GM18526 (cell line): ENCODE results near the gene CPZ.

Source experiments
- POLR2A ChIP-seq: IDR thresholded peaks from 3 replicates; pipeline ENCODE4 v1.6.1; 2011; ENCODE audit not compliant: insufficient read length; ENCODE audit errors: extremely low read depth

The CPZ gene

DNA sequence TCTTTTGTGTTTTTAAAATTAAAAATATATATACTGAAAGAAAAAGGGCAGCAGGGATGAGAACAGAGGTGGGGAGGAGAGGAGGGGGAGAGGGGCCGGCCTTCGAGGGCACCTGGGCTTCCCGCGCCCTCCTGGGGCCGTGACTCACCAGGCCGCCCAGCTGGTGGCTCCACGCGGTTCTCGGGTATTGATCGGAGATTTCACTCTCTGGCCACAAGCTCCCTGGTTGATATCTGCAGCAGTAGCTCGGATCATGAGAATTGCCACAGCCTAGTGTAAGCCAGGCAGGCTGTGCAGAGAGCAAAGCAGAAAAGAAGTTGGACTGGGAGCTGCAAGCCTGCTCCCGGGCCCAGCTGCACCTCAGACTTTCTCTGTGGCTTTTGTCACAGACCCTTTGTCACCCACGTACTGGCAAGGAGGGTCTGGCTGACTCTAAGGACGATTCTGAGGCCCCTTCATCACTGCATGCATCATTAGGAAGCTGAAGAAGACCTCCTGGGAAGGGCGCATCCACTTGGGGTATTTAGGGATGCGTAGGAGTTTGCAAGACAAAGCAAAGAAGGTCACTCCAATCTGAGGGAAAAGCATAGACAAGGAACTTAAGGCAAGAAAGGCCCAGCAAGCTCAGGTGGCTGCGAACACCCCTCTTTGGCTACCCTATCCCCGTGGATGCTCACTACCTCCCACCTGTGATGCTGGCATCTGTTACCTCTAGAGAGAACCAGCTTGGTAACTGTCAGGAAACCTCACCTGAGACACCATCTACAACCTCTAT is 71.7 kb downstream of the CPZ start:
- TF ChIP-seq POLR2A, result no peak

DNA sequence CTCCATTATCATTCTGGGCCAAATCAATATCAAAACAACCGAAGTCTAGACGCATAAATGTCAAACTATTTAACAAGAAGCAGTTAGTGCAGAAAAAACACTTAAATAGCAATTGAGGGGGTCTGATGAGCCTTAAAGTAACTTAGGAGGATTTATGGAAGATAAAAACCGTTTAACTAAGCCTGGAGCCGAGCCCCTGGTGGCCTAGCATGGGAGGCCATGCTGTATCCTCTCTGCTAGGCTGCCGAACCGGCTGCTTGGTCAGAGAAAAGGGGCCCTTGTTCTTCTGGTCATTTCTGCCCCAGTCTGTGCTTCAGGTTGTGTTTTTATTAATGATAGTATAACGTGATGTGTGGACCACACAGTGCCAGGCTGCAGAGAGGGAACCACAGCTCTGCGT is 72.4 kb downstream of the CPZ start:
- TF ChIP-seq POLR2A, result no peak

DNA sequence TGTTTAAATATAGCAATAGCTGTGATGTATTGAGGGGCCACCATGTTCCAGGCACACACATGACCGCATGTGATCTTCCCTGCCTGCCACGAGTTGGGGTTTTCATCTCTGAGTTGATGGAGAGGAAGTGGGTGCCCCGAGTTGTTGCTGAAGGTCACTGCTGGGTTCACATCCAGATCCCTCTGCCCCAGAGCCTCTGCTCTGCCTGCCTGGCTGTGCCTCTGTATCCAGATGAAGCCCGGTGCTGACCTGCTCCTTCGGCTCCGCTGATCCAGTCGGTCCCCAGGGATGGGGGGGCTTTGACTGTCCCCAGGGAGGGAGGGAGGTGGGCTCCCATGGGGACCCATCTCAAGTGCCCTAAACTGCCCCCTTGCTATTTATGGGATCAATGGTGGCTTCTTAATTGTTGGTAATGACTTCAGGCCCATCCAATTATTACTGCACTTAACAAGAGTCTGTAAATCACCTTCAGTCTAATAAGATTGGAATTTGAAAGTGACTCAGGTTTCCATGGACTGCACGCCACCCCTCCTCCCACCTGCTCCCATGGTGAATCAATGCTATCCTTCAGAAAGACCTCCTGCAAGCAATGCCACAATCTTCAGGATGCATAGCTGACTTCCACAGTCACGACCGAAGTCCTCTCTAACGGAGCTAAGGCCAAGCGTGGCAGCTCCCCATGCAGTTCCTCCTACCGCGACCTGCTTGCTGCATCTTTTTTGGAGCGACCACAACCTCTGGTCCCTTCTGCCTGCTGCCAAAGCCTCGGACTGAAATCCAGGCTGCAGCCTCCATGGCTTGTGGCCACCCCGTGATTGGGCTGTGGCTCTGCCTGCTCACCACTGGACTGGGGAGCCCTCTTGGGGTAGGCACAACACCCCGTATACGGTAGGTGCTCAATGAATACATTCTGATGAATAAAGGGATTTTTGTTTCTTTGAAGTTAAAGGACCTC is 73.1 kb downstream of the CPZ start:
- no peak for TF ChIP-seq POLR2A

- TF ChIP-seq POLR2A, result no peak
Measured at GRCh38 chr4:8666581-8666980, 74.0 kb downstream of the CPZ start.
